Measurements from ENCODE around the gene SUGCT. TPM values are rescaled to one million over a fixed set of nuclear protein-coding genes. Genes with fewer than 3 reads are reported as not detected.
"Not testable (repeated sequence)": the region's sequence is repeated elsewhere in the genome, so short reads cannot be mapped to it uniquely, and the experiment has no call there.

The SUGCT gene
- total RNA-seq, 2 experiments from 2014 or later: 0.81 to 1.2 TPM

- intact Hi-C loops (cut with micrococcal nuclease); H3K4me1 Mint-ChIP-seq (ENCODE audit: low read depth); H3K9me3 Mint-ChIP-seq; H3K36me3 Mint-ChIP-seq (ENCODE audit: low read depth); H3K4me3 Mint-ChIP-seq; DNase-seq; H3K27me3 Mint-ChIP-seq (ENCODE audit: low read depth); H3K27ac Mint-ChIP-seq: not testable (repeated sequence)
- CTCF ChIA-PET: interaction anchor here (0.7 kb wide), 1 partner anchor 439 kb away, joined by 5 read pairs; no protein-coding TSS in a partner anchor
Observed at GRCh38 chr7:40145596-40146130, 10.9 kb downstream of the SUGCT start.

- H3K27me3 Mint-ChIP-seq (ENCODE audit: low read depth): no peaks in the 10 kb centered on the region
- no peak overlapping the region for H3K4me3 Mint-ChIP-seq
- no peaks in the 10 kb centered on the region for H3K9me3 Mint-ChIP-seq
- no peaks in the 10 kb centered on the region for H3K36me3 Mint-ChIP-seq (ENCODE audit: low read depth)
- H3K4me1 Mint-ChIP-seq (ENCODE audit: low read depth): no peaks in the 10 kb centered on the region
- intact Hi-C loops (cut with micrococcal nuclease): no loop called here
- CTCF ChIA-PET: no interaction called here
- H3K27ac Mint-ChIP-seq: no peak overlapping the region
- DNase-seq: no peak
Observed at GRCh38 chr7:40147371-40148246, 12.8 kb downstream of the SUGCT start.

GRCh38 chr7:40148247-40148580 is 13.4 kb downstream of the SUGCT start:
- H3K36me3 Mint-ChIP-seq (ENCODE audit: low read depth); H3K9me3 Mint-ChIP-seq; H3K27ac Mint-ChIP-seq; H3K4me1 Mint-ChIP-seq (ENCODE audit: low read depth); intact Hi-C loops (cut with micrococcal nuclease); CTCF ChIA-PET; H3K4me3 Mint-ChIP-seq; H3K27me3 Mint-ChIP-seq (ENCODE audit: low read depth); DNase-seq: not testable (repeated sequence)

GRCh38 chr7:40148671-40149070 is 13.9 kb downstream of the SUGCT start:
- CTCF ChIA-PET: no interaction called here
- Mint-ChIP-seq H3K4me3 (no peak overlapping the region), H3K36me3 (ENCODE audit: low read depth) (no peaks in the 10 kb centered on the region), H3K9me3 (no peaks in the 10 kb centered on the region), H3K27ac (no peak overlapping the region), H3K4me1 (ENCODE audit: low read depth) (no peaks in the 10 kb centered on the region), H3K27me3 (ENCODE audit: low read depth) (no peaks in the 10 kb centered on the region)
- no peak for DNase-seq
- intact Hi-C loops (cut with micrococcal nuclease): no loop called here

- H3K36me3 Mint-ChIP-seq (ENCODE audit: low read depth): no peaks in the 10 kb centered on the region
- intact Hi-C loops (cut with micrococcal nuclease): no loop called here
- no peaks in the 10 kb centered on the region for H3K4me1 Mint-ChIP-seq (ENCODE audit: low read depth)
- DNase-seq: no peak
- H3K4me3 Mint-ChIP-seq: no peak overlapping the region
- no peaks in the 10 kb centered on the region for H3K27me3 Mint-ChIP-seq (ENCODE audit: low read depth)
- no peak overlapping the region for H3K27ac Mint-ChIP-seq
- H3K9me3 Mint-ChIP-seq: no peaks in the 10 kb centered on the region
- CTCF ChIA-PET: interaction anchor here (0.9 kb wide), 1 partner anchor 356 kb away, joined by 3 read pairs; no protein-coding TSS in a partner anchor
Observed at GRCh38 chr7:40151504-40151903, 16.7 kb downstream of the SUGCT start.

- Mint-ChIP-seq H3K27ac (no peak overlapping the region), H3K9me3 (no peaks in the 10 kb centered on the region), H3K4me3 (no peak overlapping the region), H3K36me3 (ENCODE audit: low read depth) (no peaks in the 10 kb centered on the region), H3K4me1 (ENCODE audit: low read depth) (no peaks in the 10 kb centered on the region), H3K27me3 (ENCODE audit: low read depth) (no peaks in the 10 kb centered on the region)
- no peak for DNase-seq
- intact Hi-C loops (cut with micrococcal nuclease): no loop called here
- CTCF ChIA-PET: no interaction called here
Observed at GRCh38 chr7:40156988-40157387, 22.2 kb downstream of the SUGCT start.

- no peak for DNase-seq
- H3K4me1 Mint-ChIP-seq (ENCODE audit: low read depth): no peaks in the 10 kb centered on the region
- CTCF ChIA-PET: no interaction called here
- no peaks in the 10 kb centered on the region for H3K36me3 Mint-ChIP-seq (ENCODE audit: low read depth)
- no peaks in the 10 kb centered on the region for H3K9me3 Mint-ChIP-seq
- no peak overlapping the region for H3K27ac Mint-ChIP-seq
- H3K4me3 Mint-ChIP-seq: no peak overlapping the region
- intact Hi-C loops (cut with micrococcal nuclease): no loop called here
- no peaks in the 10 kb centered on the region for H3K27me3 Mint-ChIP-seq (ENCODE audit: low read depth)
Observed at GRCh38 chr7:40162516-40162915, 27.7 kb downstream of the SUGCT start.

- no peak for DNase-seq
- H3K4me3 Mint-ChIP-seq: no peak overlapping the region
- H3K4me1 Mint-ChIP-seq (ENCODE audit: low read depth): no peaks in the 10 kb centered on the region
- no peak overlapping the region for H3K27ac Mint-ChIP-seq
- CTCF ChIA-PET: no interaction called here
- no peaks in the 10 kb centered on the region for H3K36me3 Mint-ChIP-seq (ENCODE audit: low read depth)
- intact Hi-C loops (cut with micrococcal nuclease): no loop called here
- H3K9me3 Mint-ChIP-seq: no peaks in the 10 kb centered on the region
- H3K27me3 Mint-ChIP-seq (ENCODE audit: low read depth): no peaks in the 10 kb centered on the region
Observed at GRCh38 chr7:40165216-40165615, 30.4 kb downstream of the SUGCT start.

- intact Hi-C loops (cut with micrococcal nuclease): no loop called here
- no peaks in the 10 kb centered on the region for H3K4me1 Mint-ChIP-seq (ENCODE audit: low read depth)
- no peaks in the 10 kb centered on the region for H3K9me3 Mint-ChIP-seq
- H3K27ac Mint-ChIP-seq: no peak overlapping the region
- H3K4me3 Mint-ChIP-seq: no peak overlapping the region
- CTCF ChIA-PET: no interaction called here
- no peak for DNase-seq
- H3K36me3 Mint-ChIP-seq (ENCODE audit: low read depth): no peaks in the 10 kb centered on the region
- no peaks in the 10 kb centered on the region for H3K27me3 Mint-ChIP-seq (ENCODE audit: low read depth)
Observed at GRCh38 chr7:40167291-40167690, 32.5 kb downstream of the SUGCT start.

GRCh38 chr7:40168266-40168665 is 33.5 kb downstream of the SUGCT start:
- DNase-seq; intact Hi-C loops (cut with micrococcal nuclease); H3K9me3 Mint-ChIP-seq; CTCF ChIA-PET; H3K27ac Mint-ChIP-seq; H3K36me3 Mint-ChIP-seq (ENCODE audit: low read depth); H3K4me1 Mint-ChIP-seq (ENCODE audit: low read depth); H3K27me3 Mint-ChIP-seq (ENCODE audit: low read depth); H3K4me3 Mint-ChIP-seq: not testable (repeated sequence)

- H3K4me1 Mint-ChIP-seq (ENCODE audit: low read depth); CTCF ChIA-PET; intact Hi-C loops (cut with micrococcal nuclease); H3K27ac Mint-ChIP-seq; H3K9me3 Mint-ChIP-seq; H3K36me3 Mint-ChIP-seq (ENCODE audit: low read depth); H3K4me3 Mint-ChIP-seq; H3K27me3 Mint-ChIP-seq (ENCODE audit: low read depth); DNase-seq: not testable (repeated sequence)
Observed at GRCh38 chr7:40173121-40173520, 38.3 kb downstream of the SUGCT start.

- H3K36me3 Mint-ChIP-seq (ENCODE audit: low read depth); intact Hi-C loops (cut with micrococcal nuclease); H3K4me1 Mint-ChIP-seq (ENCODE audit: low read depth); H3K9me3 Mint-ChIP-seq; DNase-seq; H3K27me3 Mint-ChIP-seq (ENCODE audit: low read depth); H3K27ac Mint-ChIP-seq; CTCF ChIA-PET; H3K4me3 Mint-ChIP-seq: not testable (repeated sequence)
Observed at GRCh38 chr7:40175256-40175655, 40.5 kb downstream of the SUGCT start.

All from activated naive CD4-positive, alpha-beta T cell treated with anti-CD3 and anti-CD28 coated beads for 36 hours (primary cell).